ENCODE measurements around the gene KAT2B. TPM values are rescaled to one million over a fixed set of nuclear protein-coding genes. Genes with fewer than 3 reads are reported as not detected.
"Not testable (repeated sequence)": the region's sequence is repeated elsewhere in the genome, so short reads cannot be mapped to it uniquely, and the experiment has no call there.

KAT2B gene
- total and polyA plus RNA-seq, 4 donors, result 7.5 to 58.5 (median 16.3) TPM

- DNase-seq (ENCODE audit: low spot score), result no peak
- Histone ChIP-seq H3K36me3 (ENCODE audit: control insufficient read depth in 4 of 4, insufficient read depth in 3 of 4, low read depth in 1 of 4, low read length in 3 of 4) (no peaks in the 10 kb centered on the region), H3K9ac (ENCODE audit: low read depth in 1 of 2, low read length in 2 of 2) (no peak overlapping the region), H3K4me1 (ENCODE audit: control insufficient read depth in 4 of 4, insufficient read depth in 4 of 4, low read length in 3 of 4) (no peaks in the 10 kb centered on the region), H3K27ac (ENCODE audit: low read depth in 1 of 2, low read length in 2 of 2) (no peak overlapping the region), H3K9me3 (ENCODE audit: control insufficient read depth in 4 of 4, low read length in 3 of 4) (no peaks in the 10 kb centered on the region), H3K4me3 (ENCODE audit: low read depth in 1 of 3, low read length in 3 of 3) (no peak overlapping the region), H3K27me3 (ENCODE audit: control insufficient read depth in 4 of 4, insufficient read depth in 4 of 4, low read length in 3 of 4) (no peaks in the 10 kb centered on the region)
- TF ChIP-seq, protein P1, sequence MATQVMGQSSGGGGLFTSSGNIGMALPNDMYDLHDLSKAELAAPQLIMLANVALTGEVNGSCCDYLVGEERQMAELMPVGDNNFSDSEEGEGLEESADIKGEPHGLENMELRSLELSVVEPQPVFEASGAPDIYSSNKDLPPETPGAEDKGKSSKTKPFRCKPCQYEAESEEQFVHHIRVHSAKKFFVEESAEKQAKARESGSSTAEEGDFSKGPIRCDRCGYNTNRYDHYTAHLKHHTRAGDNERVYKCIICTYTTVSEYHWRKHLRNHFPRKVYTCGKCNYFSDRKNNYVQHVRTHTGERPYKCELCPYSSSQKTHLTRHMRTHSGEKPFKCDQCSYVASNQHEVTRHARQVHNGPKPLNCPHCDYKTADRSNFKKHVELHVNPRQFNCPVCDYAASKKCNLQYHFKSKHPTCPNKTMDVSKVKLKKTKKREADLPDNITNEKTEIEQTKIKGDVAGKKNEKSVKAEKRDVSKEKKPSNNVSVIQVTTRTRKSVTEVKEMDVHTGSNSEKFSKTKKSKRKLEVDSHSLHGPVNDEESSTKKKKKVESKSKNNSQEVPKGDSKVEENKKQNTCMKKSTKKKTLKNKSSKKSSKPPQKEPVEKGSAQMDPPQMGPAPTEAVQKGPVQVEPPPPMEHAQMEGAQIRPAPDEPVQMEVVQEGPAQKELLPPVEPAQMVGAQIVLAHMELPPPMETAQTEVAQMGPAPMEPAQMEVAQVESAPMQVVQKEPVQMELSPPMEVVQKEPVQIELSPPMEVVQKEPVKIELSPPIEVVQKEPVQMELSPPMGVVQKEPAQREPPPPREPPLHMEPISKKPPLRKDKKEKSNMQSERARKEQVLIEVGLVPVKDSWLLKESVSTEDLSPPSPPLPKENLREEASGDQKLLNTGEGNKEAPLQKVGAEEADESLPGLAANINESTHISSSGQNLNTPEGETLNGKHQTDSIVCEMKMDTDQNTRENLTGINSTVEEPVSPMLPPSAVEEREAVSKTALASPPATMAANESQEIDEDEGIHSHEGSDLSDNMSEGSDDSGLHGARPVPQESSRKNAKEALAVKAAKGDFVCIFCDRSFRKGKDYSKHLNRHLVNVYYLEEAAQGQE (IDR thresholded peaks at IDR 0.05), result no peak
- no peak for TF ChIP-seq RXRA (IDR thresholded peaks at IDR 0.05)
- TF ChIP-seq FOXA2 (IDR thresholded peaks at IDR 0.05), result no peak
- no peak for TF ChIP-seq GABPA (IDR thresholded peaks at IDR 0.05 in 1 of 2, conservative IDR thresholded peaks at IDR 0.05 in 1 of 2)
- no peak for TF ChIP-seq ATF3 (IDR thresholded peaks at IDR 0.05)
- no peak for TF ChIP-seq SP1 (IDR thresholded peaks at IDR 0.05)
- TF ChIP-seq EGR1 (IDR thresholded peaks at IDR 0.05; ENCODE audit: low read depth in 2 of 2), result no peak
- TF ChIP-seq TAF1 (conservative IDR thresholded peaks at IDR 0.05), result no peak
- no peak for TF ChIP-seq MAX (IDR thresholded peaks at IDR 0.05)
- TF ChIP-seq YY1 (IDR thresholded peaks at IDR 0.05), result no peak
- WGBS, result 92% methylated on average over 7 of the region's 7 CpGs
Measured at GRCh38 chr3:20028905-20029331, 11.3 kb upstream of the KAT2B start.

DNA sequence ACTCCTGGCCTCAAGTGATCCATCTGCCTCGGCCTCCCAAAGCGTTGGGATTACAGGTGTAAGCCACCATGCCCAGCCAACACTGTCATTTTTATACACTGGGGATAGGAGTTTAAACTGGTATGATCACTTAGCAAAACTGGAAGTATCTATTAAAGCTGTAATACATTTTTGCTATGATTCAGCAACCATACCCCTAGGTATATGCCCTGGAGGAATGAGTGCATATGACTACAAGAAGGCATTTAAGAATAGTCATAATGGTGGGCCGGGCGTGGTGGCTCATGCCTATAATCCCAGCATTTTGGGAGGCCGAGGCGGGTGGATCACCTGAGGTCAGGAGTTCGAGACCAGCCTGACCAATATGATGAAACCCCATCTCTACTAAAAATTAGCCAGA lies 8.3 kb upstream of the KAT2B start:
- H3K9ac ChIP-seq (ENCODE audit: low read depth in 1 of 2, low read length in 2 of 2); H3K27me3 ChIP-seq (ENCODE audit: control insufficient read depth in 4 of 4, insufficient read depth in 4 of 4, low read length in 3 of 4); H3K27ac ChIP-seq (ENCODE audit: low read depth in 1 of 2, low read length in 2 of 2); H3K36me3 ChIP-seq (ENCODE audit: control insufficient read depth in 4 of 4, insufficient read depth in 3 of 4, low read depth in 1 of 4, low read length in 3 of 4); DNase-seq (ENCODE audit: low spot score); H3K4me1 ChIP-seq (ENCODE audit: control insufficient read depth in 4 of 4, insufficient read depth in 4 of 4, low read length in 3 of 4); H3K9me3 ChIP-seq (ENCODE audit: control insufficient read depth in 4 of 4, low read length in 3 of 4); H3K4me3 ChIP-seq (ENCODE audit: low read depth in 1 of 3, low read length in 3 of 3): not testable (repeated sequence)
- WGBS, result 97% methylated on average over 7 of the region's 7 CpGs

GRCh38 chr3:20035019-20035418 lies 5.2 kb upstream of the KAT2B start:
- Histone ChIP-seq H3K4me1 (ENCODE audit: control insufficient read depth in 4 of 4, insufficient read depth in 4 of 4, low read length in 3 of 4) (peaks cover 0 to 15% (median 8%) of the 10 kb centered on the region in 4 donors), H3K9me3 (ENCODE audit: control insufficient read depth in 4 of 4, low read length in 3 of 4) (no peaks in the 10 kb centered on the region), H3K27ac (ENCODE audit: low read depth in 1 of 2, low read length in 2 of 2) (no peak overlapping the region), H3K4me3 (ENCODE audit: low read depth in 1 of 3, low read length in 3 of 3) (no peak overlapping the region), H3K27me3 (ENCODE audit: control insufficient read depth in 4 of 4, insufficient read depth in 4 of 4, low read length in 3 of 4) (no peaks in the 10 kb centered on the region), H3K9ac (ENCODE audit: low read depth in 1 of 2, low read length in 2 of 2) (no peak overlapping the region), H3K36me3 (ENCODE audit: control insufficient read depth in 4 of 4, insufficient read depth in 3 of 4, low read depth in 1 of 4, low read length in 3 of 4) (no peaks in the 10 kb centered on the region)
- DNase-seq (ENCODE audit: low spot score), result no peak
- WGBS, result 40% methylated on average over 4 of the region's 4 CpGs
- TF ChIP-seq YY1 (IDR thresholded peaks at IDR 0.05) (no peak), ZBTB33 (IDR thresholded peaks at IDR 0.05) (no peak), JUND (IDR thresholded peaks at IDR 0.05) (no peak), RAD21 (IDR thresholded peaks at IDR 0.05) (peak in 1 of 2 donors; percentile 15), FOXA2 (IDR thresholded peaks at IDR 0.05) (peak; percentile 47), HNF4A (conservative IDR thresholded peaks at IDR 0.05) (peak in 1 of 2 donors; percentile 41), MAX (IDR thresholded peaks at IDR 0.05) (no peak), HNF4G (IDR thresholded peaks at IDR 0.05) (no peak), NR2F2 (IDR thresholded peaks at IDR 0.05) (no peak), FOXA1 (IDR thresholded peaks at IDR 0.05) (no peak), TAF1 (conservative IDR thresholded peaks at IDR 0.05) (no peak), SP1 (IDR thresholded peaks at IDR 0.05) (peak; percentile 30), RXRA (IDR thresholded peaks at IDR 0.05) (peak in 1 of 2 donors; percentile 60), ATF3 (IDR thresholded peaks at IDR 0.05) (no peak), EGR1 (IDR thresholded peaks at IDR 0.05; ENCODE audit: low read depth in 2 of 2) (no peak)
- TF ChIP-seq, protein P1 (IDR thresholded peaks at IDR 0.05), result no peak
